Liver (tissue), 9 donors: ENCODE results near the gene FAM234B. TPM values are rescaled to one million over a fixed set of nuclear protein-coding genes. Genes with fewer than 3 reads are reported as not detected.

ENCODE experiments used
- DNase-seq: peaks from one replicate; pipeline ENCODE4 v3.0.0-alpha.2; 2017; ENCODE audit warnings: low spot score
- H3K27ac ChIP-seq, 2 donors: one replicate each; pipeline ENCODE4 v1.7.0; 2013; ENCODE audit warnings: inconsistent platforms in 2 of 2, low read length in 2 of 2, control low read depth in 1 of 2, low read depth in 1 of 2, mild to moderate bottlenecking in 1 of 2
- H3K27me3 ChIP-seq, 4 donors: one replicate each; pipeline versions ENCODE4 v1.6.1 to v1.7.0; 2013; ENCODE audit warnings: low read length in 3 of 4, inconsistent platforms in 1 of 4, mild to moderate bottlenecking in 1 of 4, moderate library complexity in 1 of 4; ENCODE audit not compliant: control insufficient read depth in 4 of 4, insufficient read depth in 4 of 4
- H3K36me3 ChIP-seq, 4 donors: one replicate each; pipeline versions ENCODE4 v1.6.1 to v1.7.0; 2013; ENCODE audit warnings: low read length in 3 of 4, mild to moderate bottlenecking in 3 of 4, low read depth in 1 of 4, moderate library complexity in 1 of 4; ENCODE audit not compliant: control insufficient read depth in 4 of 4, insufficient read depth in 3 of 4
- H3K4me1 ChIP-seq, 4 donors: one replicate each; pipeline versions ENCODE4 v1.6.1 to v1.7.0; 2013; ENCODE audit warnings: low read length in 3 of 4, mild to moderate bottlenecking in 3 of 4, moderate library complexity in 1 of 4; ENCODE audit not compliant: control insufficient read depth in 4 of 4, insufficient read depth in 4 of 4
- H3K4me3 ChIP-seq, 3 donors: one replicate each; pipeline versions ENCODE4 v1.6.1 to v1.7.0; 2013; ENCODE audit warnings: low read length in 3 of 3, control low read depth in 1 of 3, low read depth in 1 of 3, mild to moderate bottlenecking in 1 of 3
- H3K9ac ChIP-seq, 2 donors: one replicate each; pipeline ENCODE4 v1.7.0; 2013; ENCODE audit warnings: low read length in 2 of 2, mild to moderate bottlenecking in 2 of 2, moderate library complexity in 2 of 2, control low read depth in 1 of 2, low read depth in 1 of 2
- H3K9me3 ChIP-seq, 4 donors: one replicate each; pipeline versions ENCODE4 v1.6.1 to v1.7.0; 2013; ENCODE audit warnings: low read length in 3 of 4; ENCODE audit not compliant: control insufficient read depth in 4 of 4
- ATF3 ChIP-seq: IDR thresholded peaks from 2 replicates; pipeline ENCODE4 v1.6.1; 2016; ENCODE audit warnings: antibody characterized with exemption
- CTCF ChIP-seq: fragments of 150-350 bp; IDR thresholded peaks from 2 replicates; pipeline ENCODE4 v1.5.1; 2017; ENCODE audit warnings: improper control_type of control experiment, low read depth, low read length; ENCODE audit not compliant: missing input control
- EGR1 ChIP-seq, 2 donors: IDR thresholded peaks; 2 replicates each; pipeline ENCODE4 v1.6.1; 2016 to 2018; ENCODE audit warnings: antibody characterized with exemption in 2 of 2, low read depth in 2 of 2
- FOXA1 ChIP-seq: IDR thresholded peaks from 2 replicates; pipeline ENCODE4 v1.6.1; 2016; ENCODE audit warnings: antibody characterized with exemption
- FOXA2 ChIP-seq: IDR thresholded peaks from 2 replicates; pipeline ENCODE4 v1.6.1; 2016; ENCODE audit warnings: antibody characterized with exemption
- GABPA ChIP-seq, 2 donors: IDR thresholded peaks in 1 of 2; conservative IDR thresholded peaks in 1 of 2; 2 replicates each; pipeline ENCODE4 v1.6.1; 2016; ENCODE audit warnings: antibody characterized with exemption in 2 of 2, mild to moderate bottlenecking in 1 of 2, moderate library complexity in 1 of 2
- HNF4A ChIP-seq, 2 donors: conservative IDR thresholded peaks; 2 replicates each; pipeline ENCODE4 v1.6.1; 2016; ENCODE audit warnings: antibody characterized with exemption in 2 of 2, mild to moderate bottlenecking in 2 of 2
- HNF4G ChIP-seq: IDR thresholded peaks from 2 replicates; pipeline ENCODE4 v1.6.1; 2016; ENCODE audit warnings: antibody characterized with exemption
- JUND ChIP-seq, 2 donors: IDR thresholded peaks; 2 replicates each; pipeline ENCODE4 v1.6.1; 2016; ENCODE audit warnings: antibody characterized with exemption in 2 of 2
- MAX ChIP-seq: IDR thresholded peaks from 2 replicates; pipeline ENCODE4 v1.6.1; 2016; ENCODE audit warnings: antibody characterized with exemption
- NR2F2 ChIP-seq: IDR thresholded peaks from 2 replicates; pipeline ENCODE4 v1.6.1; 2016; ENCODE audit warnings: antibody characterized with exemption
- RAD21 ChIP-seq, 2 donors: IDR thresholded peaks; 2 replicates each; pipeline ENCODE4 v1.6.1; 2016; ENCODE audit warnings: antibody characterized with exemption in 2 of 2, mild to moderate bottlenecking in 2 of 2
- REST ChIP-seq: IDR thresholded peaks from 2 replicates; pipeline ENCODE4 v1.6.1; 2016; ENCODE audit warnings: antibody characterized with exemption, mild to moderate bottlenecking
- RXRA ChIP-seq, 2 donors: IDR thresholded peaks; 2 replicates each; pipeline ENCODE4 v1.6.1; 2017 to 2018; ENCODE audit warnings: antibody characterized with exemption in 2 of 2, mild to moderate bottlenecking in 1 of 2
- SP1 ChIP-seq: IDR thresholded peaks from 2 replicates; pipeline ENCODE4 v1.6.1; 2018; ENCODE audit warnings: antibody characterized with exemption, mild to moderate bottlenecking
- TAF1 ChIP-seq: conservative IDR thresholded peaks from 2 replicates; pipeline ENCODE4 v1.6.1; 2016; ENCODE audit warnings: antibody characterized with exemption, mild to moderate bottlenecking
- YY1 ChIP-seq: IDR thresholded peaks from 2 replicates; pipeline ENCODE4 v1.6.1; 2016; ENCODE audit warnings: antibody characterized with exemption, mild to moderate bottlenecking
- ZBTB33 ChIP-seq: IDR thresholded peaks from 2 replicates; pipeline ENCODE4 v1.6.1; 2016; ENCODE audit warnings: antibody characterized with exemption
- WGBS: extraction: QIAGEN DNeasy Blood & Tissue Kit; methylation state at CpG from one replicate; pipeline ENCODE4 v1.1.7; 2013; 5-methylcytosine and 5-hydroxymethylcytosine counted together
- polyA plus RNA-seq, 2 donors: library from polyadenylated mRNA; stranded (reverse) in 1 of 2; unstranded in 1 of 2; fragments of 200-250 nt in 1 of 2; fragments of >200 nt in 1 of 2; fragmentation: Nextera tagmentation in 1 of 2; extraction: Ambion mirVana in 1 of 2; gene quantifications; one replicate each; pipeline versions ENCODE4 v1.2.1 to v1.2.3, GENCODE V29; 2013 to 2015
- total RNA-seq, 2 donors: library from RNA; depleted of rRNA; stranded (reverse); fragments of >200 nt; gene quantifications; one replicate each; pipeline ENCODE4 v1.2.3, GENCODE V29; 2014
- donor health status: healthy.
- donor health status: healthy.
- donor health status: healthy.
- donor health status: healthy.
- donor health status: healthy.

Gene FAM234B
- total and polyA plus RNA-seq, 4 donors = 1.7 to 8.0 (median 3.2) TPM

- H3K9ac ChIP-seq = no peak overlapping the region
- H3K9me3 ChIP-seq = no peaks in the 10 kb centered on the region
- no peak for TF ChIP-seq SP1
- TF ChIP-seq CTCF = no peak
- no peak for TF ChIP-seq HNF4A (conservative IDR thresholded peaks at IDR 0.05)
- no peak for TF ChIP-seq NR2F2
- H3K27me3 ChIP-seq = no peaks in the 10 kb centered on the region
- H3K36me3 ChIP-seq = no peaks in the 10 kb centered on the region
- H3K4me1 ChIP-seq = peaks cover 5 to 30% (median 26%) of the 10 kb centered on the region in 4 donors
- no peak for DNase-seq
- no peak overlapping the region for H3K4me3 ChIP-seq
- 92% methylated on average over 5 of the region's 5 CpGs for WGBS
- no peak overlapping the region for H3K27ac ChIP-seq
These were observed 35.3 kb upstream of the FAM234B start for GRCh38 chr12:13008741-13009380.

- Histone ChIP-seq H3K4me3 (no peak overlapping the region), H3K36me3 (no peaks in the 10 kb centered on the region), H3K27ac (no peak overlapping the region), H3K9me3 (no peaks in the 10 kb centered on the region), H3K9ac (no peak overlapping the region), H3K4me1 (peaks cover 0 to 9% (median 6%) of the 10 kb centered on the region in 4 donors), H3K27me3 (no peaks in the 10 kb centered on the region)
- 96% methylated on average over 6 of the region's 6 CpGs for WGBS
- DNase-seq = no peak
- TF ChIP-seq FOXA1 = no peak
- no peak for TF ChIP-seq MAX
- TF ChIP-seq HNF4A (conservative IDR thresholded peaks at IDR 0.05) = no peak
- no peak for TF ChIP-seq SP1
- TF ChIP-seq JUND (IDR thresholded peaks at IDR 0.05) = no peak
- no peak for TF ChIP-seq EGR1 (IDR thresholded peaks at IDR 0.05; ENCODE audit: low read depth in 2 of 2)
- no peak for TF ChIP-seq HNF4G
- no peak for TF ChIP-seq TAF1
- TF ChIP-seq REST = no peak
- no peak for TF ChIP-seq YY1
- no peak for TF ChIP-seq NR2F2
- no peak for TF ChIP-seq RAD21 (IDR thresholded peaks at IDR 0.05)
- no peak for TF ChIP-seq RXRA (IDR thresholded peaks at IDR 0.05)
- TF ChIP-seq FOXA2 = no peak
- no peak for TF ChIP-seq CTCF
- no peak for TF ChIP-seq GABPA (IDR thresholded peaks at IDR 0.05 in 1 of 2, conservative IDR thresholded peaks at IDR 0.05 in 1 of 2)
- no peak for TF ChIP-seq ZBTB33
- no peak for TF ChIP-seq ATF3
These were observed 33.1 kb upstream of the FAM234B start for GRCh38 chr12:13011098-13011497.
